ENCODE measurements around the gene ECHDC3.

The ECHDC3 gene

GRCh38 chr10:11716686-11717085 lies 25.5 kb upstream of the ECHDC3 start:
- H3K4me3 ChIP-seq (replicated peaks; ENCODE audit: low read depth, low read length), result no peak overlapping the region
- TF ChIP-seq CTCF (IDR thresholded peaks at IDR 0.05; ENCODE audit: low read length, missing control alignments), result no peak
- no peak for DNase-seq (ENCODE audit: low read depth)

- DNase-seq (ENCODE audit: low read depth), result no peak
- no peak overlapping the region for H3K4me3 ChIP-seq (replicated peaks; ENCODE audit: low read depth, low read length)
- TF ChIP-seq CTCF (IDR thresholded peaks at IDR 0.05; ENCODE audit: low read length, missing control alignments), result no peak
Measured at GRCh38 chr10:11719496-11720259, 22.5 kb upstream of the ECHDC3 start.

- TF ChIP-seq CTCF (IDR thresholded peaks at IDR 0.05; ENCODE audit: low read length, missing control alignments), result no peak
- no peak overlapping the region for H3K4me3 ChIP-seq (replicated peaks; ENCODE audit: low read depth, low read length)
- DNase-seq (ENCODE audit: low read depth), result no peak
Measured at GRCh38 chr10:11720260-11720741, 21.9 kb upstream of the ECHDC3 start.

GRCh38 chr10:11721806-11722205 lies 20.4 kb upstream of the ECHDC3 start:
- no peak overlapping the region for H3K4me3 ChIP-seq (replicated peaks; ENCODE audit: low read depth, low read length)
- DNase-seq (ENCODE audit: low read depth), result no peak
- TF ChIP-seq CTCF (IDR thresholded peaks at IDR 0.05; ENCODE audit: low read length, missing control alignments), result no peak

GRCh38 chr10:11723359-11723758 lies 18.8 kb upstream of the ECHDC3 start:
- H3K4me3 ChIP-seq (replicated peaks; ENCODE audit: low read depth, low read length), result no peak overlapping the region
- TF ChIP-seq CTCF (IDR thresholded peaks at IDR 0.05; ENCODE audit: low read length, missing control alignments), result no peak
- no peak for DNase-seq (ENCODE audit: low read depth)

GRCh38 chr10:11724938-11725776 lies 17.0 kb upstream of the ECHDC3 start:
- peak; percentile 87 for DNase-seq (ENCODE audit: low read depth)
- peak; percentile 96 for TF ChIP-seq CTCF (IDR thresholded peaks at IDR 0.05; ENCODE audit: low read length, missing control alignments)
- H3K4me3 ChIP-seq (replicated peaks; ENCODE audit: low read depth, low read length), result no peak overlapping the region
